Left ventricle myocardium inferior (tissue), 1 donor: ENCODE data around the gene ATG16L1. TPM values are rescaled to one million over a fixed set of nuclear protein-coding genes. Genes with fewer than 3 reads are reported as not detected.

ENCODE experiments used
- DNase-seq: peaks from one replicate; pipeline ENCODE4 v3.0.0-alpha.2; 2020
- H3K27ac ChIP-seq: fragments of 200-600 bp; replicated peaks from 2 replicates; pipeline ENCODE4 v1.8.0; 2021
- H3K27me3 ChIP-seq: fragments of 200-600 bp; 2 replicates; pipeline ENCODE4 v1.8.0; 2021; ENCODE audit warnings: low read depth
- H3K36me3 ChIP-seq: fragments of 200-600 bp; 2 replicates; pipeline ENCODE4 v1.8.0; 2021
- H3K4me1 ChIP-seq: fragments of 200-600 bp; 2 replicates; pipeline ENCODE4 v1.8.0; 2021
- H3K4me3 ChIP-seq: fragments of 200-600 bp; 2 replicates; pipeline ENCODE4 v1.8.0; 2021; ENCODE audit warnings: mild to moderate bottlenecking, moderate library complexity
- H3K9me3 ChIP-seq: fragments of 200-600 bp; replicated peaks from 2 replicates; pipeline ENCODE4 v1.8.0; 2021
- CTCF ChIP-seq: fragments of 200-600 bp; IDR thresholded peaks from 2 replicates; pipeline ENCODE4 v1.8.0; 2021; ENCODE audit warnings: antibody characterized with exemption, mild to moderate bottlenecking, borderline replicate concordance
- intact Hi-C: fragments of 100-400 bp; cut with micrococcal nuclease; formaldehyde crosslinking; loops from one replicate; pipeline ENCODE4 v1.11.0; 2022
- long read RNA-seq: library from polyadenylated mRNA; unstranded; transcript quantifications from one replicate; pipeline ENCODE4 v2.0.0, GENCODE V29; 2021
- total RNA-seq: library from RNA; stranded (reverse); fragmentation: NEBNext Ultra II Directional; extraction: Animal tissue kit (Norgen Biotek cat#: 25700); gene quantifications from one replicate; pipeline ENCODE4 v1.2.1, GENCODE V29; 2021
- donor health status: DM: no; HTN: yes; CAD: no; lungs with severe emphysema.

The ATG16L1 gene
- total RNA-seq, result 18.6 TPM
- long read RNA-seq, transcript ATG16L1-204 (19 exons, 3,313 nt), result major isoform, 14 of 21 reads
- long read RNA-seq, partial matches to known transcripts, result 1 of 21 reads
- long read RNA-seq, other reads (novel, unspliced or antisense), result 6 of 21 reads

DNA sequence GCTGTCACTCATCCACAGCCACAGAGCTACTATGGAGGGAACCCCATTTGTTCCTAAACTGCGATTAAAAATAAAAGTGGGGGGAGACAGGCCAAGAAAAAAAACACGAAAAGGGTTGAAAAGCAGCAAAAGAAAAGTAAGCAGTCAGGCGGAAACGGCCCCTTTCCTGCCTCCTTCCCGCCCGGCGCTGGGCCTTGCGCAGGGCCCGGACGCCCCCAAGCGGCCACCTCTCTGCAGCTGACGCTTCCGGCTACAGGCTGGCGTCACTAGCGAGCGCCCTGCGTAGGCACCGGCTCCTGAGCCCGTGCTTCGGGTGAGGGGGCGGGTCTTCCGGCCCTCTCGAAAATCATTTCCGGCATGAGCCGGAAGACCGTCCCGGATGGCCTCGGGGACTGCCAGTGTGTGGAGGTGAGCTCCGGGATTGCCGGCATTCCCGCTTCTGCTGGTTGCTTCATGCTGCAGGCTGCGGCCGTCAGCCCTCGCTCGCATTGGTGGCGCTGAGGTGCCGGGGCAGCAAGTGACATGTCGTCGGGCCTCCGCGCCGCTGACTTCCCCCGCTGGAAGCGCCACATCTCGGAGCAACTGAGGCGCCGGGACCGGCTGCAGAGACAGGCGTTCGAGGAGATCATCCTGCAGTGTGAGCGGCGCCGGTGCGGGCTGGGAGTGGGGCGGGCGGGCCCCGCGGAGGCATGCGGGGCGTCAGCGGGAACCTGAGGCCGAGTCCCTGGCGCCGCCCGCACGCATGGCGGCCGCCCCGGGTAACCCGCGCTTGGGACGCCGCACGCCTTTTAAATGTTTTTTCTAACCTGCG is at the start of gene ATG16L1:
Gene ATG16L1 (plus strand): TSS at position 368 of the 811 bp plus-strand sequence. CDS start 155 bp downstream, at position 523.
- TF ChIP-seq CTCF, result peak; percentile 96
- Histone ChIP-seq H3K36me3 (peaks cover 14% of the 10 kb centered on the region), H3K4me1 (peaks cover 34% of the 10 kb centered on the region), H3K9me3 (no peaks in the 10 kb centered on the region), H3K27me3 (no peaks in the 10 kb centered on the region), H3K27ac (peak within 1 kb of the TSS; percentile 91), H3K4me3 (peak within 1 kb of the TSS; percentile 99)
- DNase-seq, result peak; percentile 96
- intact Hi-C loops, result loop anchor here (5.0 kb wide), 1 partner anchor 399 kb away; no protein-coding TSS in a partner anchor

GRCh38 chr2:233202531-233202944 is 48.9 kb upstream of the ATG16L1 start:
- DNase-seq, result no peak
- intact Hi-C loops, result no loop called here
- Histone ChIP-seq H3K9me3 (peaks cover 24% of the 10 kb centered on the region), H3K27me3 (no peaks in the 10 kb centered on the region), H3K4me1 (peaks cover 10% of the 10 kb centered on the region), H3K36me3 (peaks cover 20% of the 10 kb centered on the region), H3K4me3 (no peak overlapping the region), H3K27ac (no peak overlapping the region)
- no peak for TF ChIP-seq CTCF

GRCh38 chr2:233203060-233203459 is 48.4 kb upstream of the ATG16L1 start:
- Histone ChIP-seq H3K36me3 (peaks cover 18% of the 10 kb centered on the region), H3K27ac (no peak overlapping the region), H3K4me1 (peaks cover 13% of the 10 kb centered on the region), H3K27me3 (no peaks in the 10 kb centered on the region), H3K9me3 (peaks cover 24% of the 10 kb centered on the region), H3K4me3 (no peak overlapping the region)
- intact Hi-C loops, result no loop called here
- no peak for TF ChIP-seq CTCF
- no peak for DNase-seq

GRCh38 chr2:233204286-233204936 is 47.1 kb upstream of the ATG16L1 start:
- DNase-seq, result no peak
- TF ChIP-seq CTCF, result no peak
- H3K9me3 ChIP-seq, result peaks cover 24% of the 10 kb centered on the region
- H3K27ac ChIP-seq, result no peak overlapping the region
- H3K4me3 ChIP-seq, result no peak overlapping the region
- peaks cover 13% of the 10 kb centered on the region for H3K36me3 ChIP-seq
- peaks cover 23% of the 10 kb centered on the region for H3K4me1 ChIP-seq
- intact Hi-C loops, result no loop called here
- no peaks in the 10 kb centered on the region for H3K27me3 ChIP-seq

- Histone ChIP-seq H3K27me3 (no peaks in the 10 kb centered on the region), H3K27ac (no peak overlapping the region), H3K36me3 (peaks cover 7% of the 10 kb centered on the region), H3K9me3 (peaks cover 8% of the 10 kb centered on the region), H3K4me1 (peaks cover 38% of the 10 kb centered on the region), H3K4me3 (no peak overlapping the region)
- TF ChIP-seq CTCF, result no peak
- intact Hi-C loops, result no loop called here
- DNase-seq, result no peak
These were observed 42.9 kb upstream of the ATG16L1 start for GRCh38 chr2:233208382-233209116.
